22Rv1 (cell line): Measurements from ENCODE around the gene PITX3.
"Not testable (repeated sequence)": the region's sequence is repeated elsewhere in the genome, so short reads cannot be mapped to it uniquely, and the experiment has no call there.

ENCODE experiments used
- H3K27ac ChIP-seq: fragments of 450-650 bp; 2 replicates; pipeline ENCODE4 v1.5.1; 2017
- CTCF ChIP-seq: fragments of 450-650 bp; IDR thresholded peaks from 2 replicates; pipeline ENCODE4 v1.5.1; 2017; ENCODE audit warnings: mild to moderate bottlenecking
- ZFX ChIP-seq: fragments of 450-650 bp; IDR thresholded peaks from 2 replicates; pipeline ENCODE4 v1.6.1; 2017; ENCODE audit warnings: antibody characterized with exemption, borderline replicate concordance

PITX3 gene

GRCh38 chr10:102227050-102227449 lies 14.3 kb downstream of the PITX3 start:
- TF ChIP-seq ZFX (no peak), CTCF (no peak)
- H3K27ac ChIP-seq: no peak overlapping the region

GRCh38 chr10:102226542-102226870 lies 14.8 kb downstream of the PITX3 start:
- peak overlapping the region; percentile 23; the same call in 1 of the 2 replicates for H3K27ac ChIP-seq
- TF ChIP-seq ZFX (no peak), CTCF (no peak)

GRCh38 chr10:102225646-102226541 lies 15.4 kb downstream of the PITX3 start, which contains the start of gene ELOVL3:
Gene ELOVL3 (plus strand): TSS chr10:102226299. CDS start chr10:102226549, 250 bp downstream.
- H3K27ac ChIP-seq: peak within 1 kb of the TSS; percentile 23; the same call in 1 of the 2 replicates
- TF ChIP-seq CTCF: no peak

GRCh38 chr10:102222797-102223196 lies 18.5 kb downstream of the PITX3 start:
- no peak overlapping the region for H3K27ac ChIP-seq
- TF ChIP-seq CTCF: no peak
- no peak for TF ChIP-seq ZFX

- TF ChIP-seq CTCF: no peak
- no peak for TF ChIP-seq ZFX
These were observed 20.7 kb downstream of the PITX3 start for GRCh38 chr10:102220612-102221011.

GRCh38 chr10:102219370-102219769 lies 21.9 kb downstream of the PITX3 start:
- no peak overlapping the region for H3K27ac ChIP-seq
- TF ChIP-seq CTCF (no peak), ZFX (no peak)

More at GRCh38 chr10:102220612-102221011, 20.7 kb downstream of the PITX3 start:
- no peak overlapping the region for H3K27ac ChIP-seq

- not testable (repeated sequence) for H3K27ac ChIP-seq
These were observed 27.7 kb downstream of the PITX3 start for GRCh38 chr10:102213599-102213998.
